NCI-H128 (cell line): ENCODE data around the gene ELP4.

Experiments
- DNase-seq: peaks from one replicate; lab custom pipeline; 2025; ENCODE audit not compliant: unreplicated experiment; lab: John Stamatoyannopoulos, UW

Gene ELP4

GRCh38 chr11:31821235-31821764 is 311.7 kb downstream of the ELP4 start:
- no peak for DNase-seq

- no peak for DNase-seq
These were observed 312.2 kb downstream of the ELP4 start for GRCh38 chr11:31821766-31822165.

GRCh38 chr11:31822175-31822926 is 312.8 kb downstream of the ELP4 start:
- no peak for DNase-seq

GRCh38 chr11:31822927-31823643 is 313.5 kb downstream of the ELP4 start:
- no peak for DNase-seq

- no peak for DNase-seq
These were observed 314.2 kb downstream of the ELP4 start for GRCh38 chr11:31823644-31824331.

GRCh38 chr11:31824332-31824878 is 314.8 kb downstream of the ELP4 start:
- no peak for DNase-seq

GRCh38 chr11:31824879-31825837 is 315.6 kb downstream of the ELP4 start:
- no peak for DNase-seq

GRCh38 chr11:31825838-31826484 is 316.4 kb downstream of the ELP4 start:
- DNase-seq = no peak

- no peak for DNase-seq
These were observed 317.2 kb downstream of the ELP4 start for GRCh38 chr11:31826536-31827438.

- no peak for DNase-seq
These were observed 318.1 kb downstream of the ELP4 start for GRCh38 chr11:31827455-31828206.

GRCh38 chr11:31828217-31828616 is 318.6 kb downstream of the ELP4 start:
- DNase-seq = no peak

GRCh38 chr11:31830406-31830805 is 320.8 kb downstream of the ELP4 start:
- DNase-seq = no peak

- DNase-seq = no peak
These were observed 324.7 kb downstream of the ELP4 start for GRCh38 chr11:31834237-31834636.
